ENCODE results near the gene PDGFRA.

GRCh38 chr4:54225598-54226403 lies 3.3 kb upstream of the PDGFRA start:
- peak in 1 of 5 experiments; percentile 35 for TF ChIP-seq CTCF (IDR thresholded peaks at IDR 0.05)
- TF ChIP-seq POLR2AphosphoS5 (IDR thresholded peaks at IDR 0.05) = no peak
- no peak for TF ChIP-seq POLR2A (IDR thresholded peaks at IDR 0.05)

Measured in transverse colon (tissue), 4 donors.